ENCODE data around the gene KDM8. TPM values are rescaled to one million over a fixed set of nuclear protein-coding genes. Genes with fewer than 3 reads are reported as not detected.

KDM8 gene
- total RNA-seq (2022; extraction: Qiagen RNA extraction), result 1.8 to 2.9 TPM (median 2.5 TPM) in 5 replicates

GRCh38 chr16:27203507-27204311 is at the start of gene KDM8:
Gene KDM8 (plus strand): TSS chr16:27203526. CDS start chr16:27210124, 6,598 bp downstream.

GRCh38 chr16:27268376-27269299 is 65.3 kb downstream of the KDM8 start, which contains the start of gene NSMCE1:
Gene NSMCE1 (minus strand): TSS chr16:27268772. CDS start chr16:27257570, 11,202 bp downstream.

Other genes starting within 250 kb of the KDM8 start
- not detected in 5 replicates for gene C16orf82, start 136.6 kb upstream of the KDM8 start, total RNA-seq (2022; extraction: Qiagen RNA extraction)
- gene NSMCE1, start 65.2 kb downstream of the KDM8 start, total RNA-seq (2022; extraction: Qiagen RNA extraction), result 52.4 to 61.5 TPM (median 58.2 TPM) in 5 replicates
- 29.7 to 38.8 TPM (median 34.1 TPM) in 5 replicates for gene IL4R, start 110.4 kb downstream of the KDM8 start, total RNA-seq (2022; extraction: Qiagen RNA extraction)
- gene IL21R, start 198.6 kb downstream of the KDM8 start, total RNA-seq (2022; extraction: Qiagen RNA extraction), result 0.06 to 0.11 TPM in 2 of 5 replicates, not detected in the others